Femur (tissue), 1 donor: ENCODE measurements around the gene EHBP1L1.

ENCODE experiments used
- DNase-seq: peaks from one replicate; pipeline ENCODE4 v3.0.0-alpha.2; 2017

The EHBP1L1 gene

GRCh38 chr11:65617136-65617850 is 41.4 kb downstream of the EHBP1L1 start:
- no peak for DNase-seq

- DNase-seq: no peak
These were observed 42.3 kb downstream of the EHBP1L1 start for GRCh38 chr11:65617990-65618751.

DNA sequence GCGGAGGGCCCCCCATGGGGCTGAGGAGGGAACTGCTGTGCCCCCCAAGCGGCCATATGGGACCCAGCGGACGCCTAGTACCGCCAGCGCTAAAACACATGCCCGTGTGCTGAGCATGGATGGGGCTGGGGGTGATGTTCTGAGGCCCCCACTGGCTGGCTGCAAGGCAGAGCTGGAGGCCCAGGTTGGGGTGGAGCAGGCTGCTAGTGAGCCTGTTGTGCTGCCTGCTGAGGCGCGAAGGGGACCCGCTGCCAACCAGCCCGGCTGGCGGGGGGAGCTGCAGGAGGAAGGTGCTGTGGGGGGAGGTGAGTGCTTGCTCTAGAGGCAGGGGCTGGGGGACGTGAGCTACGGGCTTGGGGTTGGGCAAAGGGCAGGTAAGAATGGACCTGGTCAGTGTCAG is 42.9 kb downstream of the EHBP1L1 start:
- DNase-seq: no peak

DNA sequence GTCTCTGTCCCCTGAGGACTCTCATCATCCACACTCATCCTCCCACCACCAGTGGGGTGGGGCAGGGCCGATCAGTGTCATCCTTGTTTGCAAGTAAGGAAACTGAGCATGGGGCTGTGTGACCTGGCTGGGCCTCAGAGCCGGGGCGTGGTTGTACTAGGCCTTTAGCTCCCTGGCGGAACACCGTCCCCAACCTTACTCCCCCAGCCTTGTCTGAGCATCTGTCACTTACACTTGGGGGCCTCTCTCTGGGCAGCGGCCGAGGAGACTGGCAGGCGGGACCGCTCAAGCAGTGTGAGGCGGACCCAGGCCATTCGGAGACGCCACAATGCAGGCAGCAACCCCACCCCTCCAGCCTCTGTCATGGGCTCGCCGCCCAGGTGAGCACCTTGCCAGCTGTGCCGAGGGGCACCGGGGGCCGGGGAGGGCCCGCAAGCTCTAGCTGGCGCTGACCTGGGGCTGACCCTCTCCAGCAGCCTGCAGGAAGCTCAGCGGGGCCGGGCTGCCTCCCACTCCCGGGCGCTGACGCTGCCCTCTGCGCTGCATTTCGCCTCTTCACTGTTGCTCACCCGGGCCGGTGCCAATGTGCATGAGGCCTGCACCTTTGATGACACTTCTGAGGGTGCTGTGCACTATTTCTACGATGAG is 43.6 kb downstream of the EHBP1L1 start:
- DNase-seq: no peak

GRCh38 chr11:65620666-65621065 is 44.8 kb downstream of the EHBP1L1 start:
- DNase-seq: no peak

- DNase-seq: no peak
These were observed 45.6 kb downstream of the EHBP1L1 start for GRCh38 chr11:65621460-65621859.

- DNase-seq: no peak
These were observed 46.2 kb downstream of the EHBP1L1 start for GRCh38 chr11:65622011-65622410.

GRCh38 chr11:65623177-65623576 is 47.3 kb downstream of the EHBP1L1 start:
- no peak for DNase-seq

GRCh38 chr11:65623852-65624616 is 48.2 kb downstream of the EHBP1L1 start:
- no peak for DNase-seq

DNA sequence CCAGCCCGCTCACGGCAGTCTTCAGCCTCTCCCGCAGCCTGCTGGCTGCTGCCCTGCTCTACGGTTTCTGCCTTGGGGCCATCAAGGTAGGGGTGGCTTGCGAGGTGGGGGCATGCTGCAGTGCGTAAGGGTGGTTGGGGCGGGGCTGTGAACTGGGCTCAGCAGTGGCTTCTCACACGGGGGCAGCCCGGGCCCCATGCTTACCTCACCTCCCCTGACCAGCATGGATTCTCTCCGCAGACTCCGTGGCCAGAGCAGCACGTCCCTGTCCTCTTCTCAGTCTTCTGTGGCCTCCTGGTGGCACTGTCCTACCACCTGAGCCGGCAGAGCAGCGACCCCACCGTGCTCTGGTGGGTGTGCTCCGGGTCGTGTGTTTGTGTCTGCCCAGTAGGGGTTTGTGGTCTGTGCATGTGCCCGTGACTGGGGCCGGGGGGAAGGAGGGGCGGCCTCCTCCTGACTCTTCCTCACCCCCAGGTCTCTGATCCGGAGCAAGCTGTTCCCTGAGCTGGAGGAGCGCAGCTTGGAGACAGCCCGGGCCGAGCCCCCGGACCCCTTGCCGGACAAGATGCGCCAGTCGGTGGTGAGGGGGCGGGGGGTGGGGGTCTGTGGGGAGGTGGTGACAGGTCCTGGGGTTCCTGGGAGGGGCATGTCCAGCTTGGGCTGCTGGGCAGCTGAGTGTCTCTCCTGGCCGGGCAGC is 49.2 kb downstream of the EHBP1L1 start:
- DNase-seq: no peak

GRCh38 chr11:65625628-65626342 is 49.9 kb downstream of the EHBP1L1 start:
- no peak for DNase-seq

- no peak for DNase-seq
These were observed 51.3 kb downstream of the EHBP1L1 start for GRCh38 chr11:65627202-65627601.

DNA sequence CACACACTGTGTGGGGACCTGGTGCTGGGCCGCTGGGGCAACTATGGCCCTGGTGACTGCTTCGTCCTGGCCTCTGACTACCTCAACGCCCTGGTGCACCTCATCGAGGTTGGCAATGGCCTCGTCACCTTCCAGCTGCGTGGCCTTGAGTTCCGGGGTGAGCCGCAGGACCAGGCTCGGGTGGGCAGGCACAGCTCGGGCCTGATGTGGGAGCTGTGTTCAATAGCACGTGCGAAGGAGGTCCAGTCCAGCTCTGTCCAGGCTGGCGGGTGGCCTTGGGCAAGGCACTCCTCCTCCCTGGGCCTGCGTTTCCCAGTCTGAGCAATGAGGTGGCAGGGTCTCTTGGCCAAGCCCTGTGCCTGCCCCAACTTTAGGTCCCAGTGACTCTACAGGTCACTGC is 53.7 kb downstream of the EHBP1L1 start:
- DNase-seq: no peak

GRCh38 chr11:65630215-65630614 is 54.4 kb downstream of the EHBP1L1 start:
- no peak for DNase-seq

- DNase-seq: no peak
These were observed 57.7 kb downstream of the EHBP1L1 start for GRCh38 chr11:65633390-65634108.

DNA sequence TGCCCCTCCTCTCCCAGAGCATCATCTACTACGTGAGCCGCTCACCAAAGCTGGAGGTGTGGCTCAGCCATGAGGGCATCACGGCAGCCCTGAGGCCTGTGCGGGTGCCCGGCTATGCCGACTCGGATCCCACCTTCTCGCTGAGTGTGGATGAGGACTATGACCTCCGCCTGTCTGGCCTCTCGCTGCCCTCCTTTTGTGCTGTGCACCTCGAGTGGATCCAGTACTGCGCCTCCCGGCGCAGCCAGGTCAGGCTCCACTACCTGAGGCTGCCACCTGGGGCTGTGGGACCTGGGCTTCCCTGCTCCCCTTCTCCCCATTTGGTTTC is 58.2 kb downstream of the EHBP1L1 start:
- DNase-seq: no peak

DNA sequence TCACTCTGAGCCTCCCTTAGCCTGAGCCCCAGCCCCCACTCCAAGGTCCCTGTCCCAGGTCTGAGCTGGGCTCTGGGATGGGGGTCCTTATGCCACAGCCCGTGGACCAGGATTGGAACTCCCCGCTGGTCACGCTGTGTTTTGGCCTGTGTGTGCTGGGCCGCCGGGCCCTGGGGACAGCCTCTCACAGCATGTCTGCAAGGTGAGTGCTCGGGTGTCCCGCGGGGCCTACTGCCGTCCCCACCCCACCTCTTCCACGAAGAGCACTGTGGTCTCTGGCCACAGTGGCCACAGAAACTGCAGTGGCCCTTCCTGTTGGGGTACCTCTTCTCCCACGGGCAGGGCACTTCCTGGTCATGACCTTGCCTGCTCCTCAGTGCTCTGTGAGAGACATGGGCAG is 58.6 kb downstream of the EHBP1L1 start:
- DNase-seq: no peak

DNA sequence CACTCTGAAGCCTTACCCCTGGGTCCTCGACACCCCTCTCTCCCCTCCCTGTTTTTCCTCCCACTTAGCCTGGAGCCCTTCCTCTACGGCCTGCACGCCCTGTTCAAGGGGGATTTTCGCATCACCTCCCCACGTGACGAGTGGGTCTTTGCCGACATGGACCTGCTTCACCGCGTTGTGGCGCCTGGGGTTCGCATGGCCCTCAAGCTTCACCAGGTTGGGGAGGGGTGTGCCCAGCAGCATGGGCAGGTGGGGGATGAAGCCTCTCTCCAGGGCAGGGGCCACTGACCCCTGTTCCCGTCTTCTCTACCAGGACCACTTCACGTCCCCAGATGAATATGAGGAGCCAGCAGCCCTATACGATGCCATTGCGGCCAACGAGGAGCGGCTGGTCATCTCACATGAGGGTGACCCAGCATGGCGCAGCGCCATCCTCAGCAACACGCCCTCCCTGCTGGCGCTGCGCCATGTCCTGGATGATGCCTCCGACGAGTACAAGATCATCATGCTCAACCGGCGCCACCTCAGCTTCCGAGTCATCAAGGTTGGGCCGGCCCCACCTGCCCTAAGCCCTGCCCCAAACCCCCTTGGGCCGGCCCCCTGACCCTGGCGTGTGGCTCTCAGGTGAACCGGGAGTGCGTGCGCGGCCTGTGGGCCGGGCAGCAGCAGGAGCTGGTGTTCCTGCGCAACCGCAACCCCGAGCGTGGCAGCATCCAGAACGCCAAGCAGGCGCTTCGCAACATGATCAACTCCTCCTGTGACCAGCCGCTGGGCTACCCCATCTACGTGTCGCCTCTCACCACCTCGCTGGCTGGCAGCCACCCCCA is 59.3 kb downstream of the EHBP1L1 start:
- no peak for DNase-seq

DNA sequence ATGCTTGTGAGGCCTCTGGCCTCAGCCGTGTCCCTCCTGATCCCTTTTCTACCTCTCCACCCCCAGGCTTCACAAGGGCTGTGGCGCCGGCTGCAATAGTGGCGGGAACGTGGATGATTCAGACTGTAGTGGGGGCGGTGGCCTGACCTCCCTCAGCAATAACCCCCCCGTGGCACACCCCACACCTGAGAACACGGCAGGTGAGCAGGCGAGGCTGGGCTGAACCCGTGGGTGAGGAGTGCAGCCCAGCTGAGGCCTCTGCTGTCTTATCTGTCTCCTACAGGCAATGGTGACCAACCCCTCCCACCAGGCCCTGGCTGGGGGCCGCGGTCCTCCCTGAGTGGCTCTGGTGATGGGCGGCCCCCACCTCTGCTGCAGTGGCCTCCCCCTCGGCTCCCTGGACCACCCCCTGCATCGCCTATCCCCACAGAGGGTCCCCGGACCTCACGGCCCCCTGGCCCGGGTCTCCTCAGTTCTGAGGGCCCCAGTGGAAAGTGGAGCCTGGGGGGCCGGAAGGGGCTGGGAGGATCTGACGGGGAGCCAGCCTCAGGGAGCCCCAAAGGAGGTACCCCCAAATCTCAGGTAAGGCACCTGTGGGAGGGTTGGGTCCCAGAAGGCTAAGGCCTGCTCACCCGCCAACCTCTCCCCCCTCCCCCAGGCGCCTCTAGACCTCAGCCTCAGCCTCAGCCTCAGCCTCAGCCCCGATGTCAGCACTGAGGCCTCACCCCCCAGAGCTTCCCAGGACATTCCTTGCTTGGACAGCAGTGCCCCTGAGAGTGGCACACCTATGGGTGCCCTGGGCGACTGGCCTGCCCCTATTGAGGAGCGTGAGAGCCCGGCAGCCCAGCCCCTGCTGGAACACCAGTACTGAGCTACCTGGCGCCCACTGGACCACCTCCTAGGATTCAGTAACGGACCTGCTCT is 60.5 kb downstream of the EHBP1L1 start:
- no peak for DNase-seq
